Lung (tissue), 12 donors: ENCODE results near the gene ENTPD1. TPM values are rescaled to one million over a fixed set of nuclear protein-coding genes. Genes with fewer than 3 reads are reported as not detected.

ENCODE experiments used
- ATAC-seq: fragments of 200-7000 bp; cut with Tn5 transposase; one replicate; pipeline ENCODE4 v1.9.1; 2020; ENCODE audit warnings: moderate number of reproducible peaks; ENCODE audit not compliant: insufficient read depth, low FRiP score
- DNase-seq, 3 donors: peaks; one replicate each; pipeline ENCODE4 v3.0.0-alpha.2; 2013 to 2017
- H3K27ac ChIP-seq, 2 donors: one replicate each; pipeline ENCODE4 v1.5.1; 2013; ENCODE audit warnings: mild to moderate bottlenecking in 2 of 2, moderate library complexity in 2 of 2, control low read depth in 1 of 2, inconsistent platforms in 1 of 2, low read depth in 1 of 2, low read length in 1 of 2
- H3K27me3 ChIP-seq, 3 donors: one replicate each; pipeline ENCODE4 v1.5.1; 2013; ENCODE audit warnings: low read length in 2 of 3; ENCODE audit not compliant: control insufficient read depth in 3 of 3, insufficient read depth in 3 of 3
- H3K36me3 ChIP-seq, 4 donors: one replicate each; pipeline ENCODE4 v1.5.1; 2013; ENCODE audit warnings: low read length in 4 of 4, mild to moderate bottlenecking in 1 of 4, moderate library complexity in 1 of 4; ENCODE audit not compliant: control insufficient read depth in 4 of 4, insufficient read depth in 4 of 4
- H3K4me1 ChIP-seq, 5 donors: one replicate each; pipeline ENCODE4 v1.5.1; 2013; ENCODE audit warnings: low read length in 5 of 5, mild to moderate bottlenecking in 2 of 5, moderate library complexity in 1 of 5; ENCODE audit not compliant: control insufficient read depth in 5 of 5, insufficient read depth in 5 of 5
- H3K4me3 ChIP-seq: one replicate; pipeline ENCODE4 v1.5.1; 2013; ENCODE audit warnings: mild to moderate bottlenecking, control low read depth, moderate library complexity
- H3K9ac ChIP-seq, 2 donors: one replicate each; pipeline ENCODE4 v1.5.1; 2013; ENCODE audit warnings: low read length in 2 of 2, control low read depth in 1 of 2; ENCODE audit not compliant: insufficient read depth in 1 of 2
- H3K9me3 ChIP-seq, 4 donors: one replicate each; pipeline ENCODE4 v1.5.1; 2013; ENCODE audit warnings: low read length in 3 of 4, mild to moderate bottlenecking in 1 of 4, moderate library complexity in 1 of 4; ENCODE audit not compliant: control insufficient read depth in 4 of 4, insufficient read depth in 3 of 4
- CTCF ChIP-seq: IDR thresholded peaks from 2 replicates; pipeline ENCODE4 v1.5.1; 2012; ENCODE audit warnings: mild to moderate bottlenecking; ENCODE audit errors: control extremely low read depth, extremely low read depth
- WGBS, 2 donors: extraction: QIAGEN DNeasy Blood & Tissue Kit; methylation state at CpG; one replicate each; pipeline ENCODE4 v1.1.7; 2013; 5-methylcytosine and 5-hydroxymethylcytosine counted together
- polyA plus RNA-seq, 2 donors: library from polyadenylated mRNA; stranded (reverse); fragments of 200-250 nt; gene quantifications; one replicate each; pipeline ENCODE4 v1.2.1, GENCODE V29; 2013
- total RNA-seq, 2 donors: library from RNA; depleted of rRNA in 1 of 2; stranded (reverse); fragments of >200 nt in 1 of 2; gene quantifications; one replicate each; pipeline ENCODE4 v1.2.1, GENCODE V29; 2014 to 2021
- donor health status: control.
- donor health status: control.
- donor health status: Bipolar disorder and iron deficiency.
- donor health status: healthy.
- donor health status: DM: yes; HTN: yes; CAD: no.

ENTPD1 gene
- total and polyA plus RNA-seq, 4 donors, result 5.5 to 46.6 (median 18.2) TPM

- TF ChIP-seq CTCF, result peak; percentile 55
- ATAC-seq (no peak), DNase-seq (peak; percentile 50 to 88 (median 88))
- Histone ChIP-seq H3K4me3 (no peak overlapping the region), H3K9me3 (peaks cover 0 to 2% (median 0%) of the 10 kb centered on the region in 4 donors), H3K4me1 (peaks cover 0 to 11% (median 1%) of the 10 kb centered on the region in 5 donors), H3K36me3 (no peaks in the 10 kb centered on the region), H3K27ac (peak overlapping the region; percentile 45 to 73), H3K27me3 (no peaks in the 10 kb centered on the region), H3K9ac (no peak overlapping the region)
- 33 to 35% methylated on average over 7 of the region's 7 CpGs for WGBS, 2 donors
Observed at GRCh38 chr10:95841661-95842498, 85.9 kb downstream of the ENTPD1 start.

- Histone ChIP-seq H3K4me3 (no peak overlapping the region), H3K27ac (no peak overlapping the region), H3K27me3 (no peaks in the 10 kb centered on the region), H3K36me3 (peaks cover 0 to 6% (median 0%) of the 10 kb centered on the region in 4 donors), H3K9me3 (peaks cover 0 to 2% (median 0%) of the 10 kb centered on the region in 4 donors), H3K9ac (no peak overlapping the region), H3K4me1 (peaks cover 0 to 11% (median 0%) of the 10 kb centered on the region in 5 donors)
- TF ChIP-seq CTCF, result no peak
- ATAC-seq (no peak), DNase-seq (no peak)
- WGBS, 2 donors, result 91 to 94% methylated on average over 3 of the region's 3 CpGs
Observed at GRCh38 chr10:95845411-95845810, 89.4 kb downstream of the ENTPD1 start.

GRCh38 chr10:95847007-95847406 is 91.0 kb downstream of the ENTPD1 start:
- no peak for TF ChIP-seq CTCF
- Histone ChIP-seq H3K36me3 (peaks cover 0 to 6% (median 0%) of the 10 kb centered on the region in 4 donors), H3K9ac (no peak overlapping the region)

More at GRCh38 chr10:95847007-95847406, 91.0 kb downstream of the ENTPD1 start:
- H3K27me3 ChIP-seq, result no peaks in the 10 kb centered on the region
- peaks cover 0 to 2% (median 0%) of the 10 kb centered on the region in 4 donors for H3K9me3 ChIP-seq
- ATAC-seq (no peak), DNase-seq (no peak)
- H3K27ac ChIP-seq, result no peak overlapping the region
- H3K4me1 ChIP-seq, result peaks cover 0 to 3% (median 0%) of the 10 kb centered on the region in 5 donors
- H3K4me3 ChIP-seq, result no peak overlapping the region
